ENCODE measurements around the gene KBTBD13.

DNA sequence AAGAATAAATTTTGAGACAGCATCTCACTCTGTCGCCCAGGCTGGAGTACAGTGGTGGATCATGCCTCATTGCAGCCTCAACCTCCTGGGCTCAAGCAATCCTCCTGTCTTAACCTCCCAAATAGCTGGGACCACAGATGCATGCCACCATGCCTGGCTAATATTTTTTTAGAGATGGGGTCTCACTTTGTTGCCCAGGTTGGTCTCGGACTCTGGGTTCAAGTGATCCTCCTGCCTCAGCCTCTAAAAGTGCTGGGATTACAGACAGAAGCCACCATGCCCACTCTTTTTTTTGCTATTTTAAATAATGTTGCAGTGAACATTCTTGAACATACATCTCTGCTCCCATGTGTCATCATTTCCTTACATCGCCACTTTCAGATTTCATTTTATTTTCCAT is 38.1 kb upstream of the KBTBD13 start:
- TF ChIP-seq CTCF (IDR thresholded peaks at IDR 0.05) (no peak), EP300 (IDR thresholded peaks at IDR 0.05) (no peak)
